Activated T-cell treated with anti-CD3 and anti-CD28 coated beads for 24 hours (primary cell): ENCODE measurements around the gene PKNOX2.

ENCODE experiments used
- DNase-seq: peaks from one replicate; pipeline ENCODE4 v3.0.0-alpha.2; 2020; ENCODE audit warnings: low read depth

The PKNOX2 gene

GRCh38 chr11:125263268-125263790 lies 98.8 kb downstream of the PKNOX2 start:
- no peak for DNase-seq

- no peak for DNase-seq
Observed at GRCh38 chr11:125264100-125265022, 99.8 kb downstream of the PKNOX2 start.

- DNase-seq: no peak
Observed at GRCh38 chr11:125267548-125267947, 103.0 kb downstream of the PKNOX2 start.

- DNase-seq: no peak
Observed at GRCh38 chr11:125268611-125269010, 104.1 kb downstream of the PKNOX2 start.

GRCh38 chr11:125270106-125270505 lies 105.6 kb downstream of the PKNOX2 start:
- DNase-seq: no peak

- DNase-seq: no peak
Observed at GRCh38 chr11:125270711-125271110, 106.2 kb downstream of the PKNOX2 start.

- no peak for DNase-seq
Observed at GRCh38 chr11:125271483-125272091, 107.0 kb downstream of the PKNOX2 start.

GRCh38 chr11:125272092-125272491 lies 107.5 kb downstream of the PKNOX2 start:
- no peak for DNase-seq

- no peak for DNase-seq
Observed at GRCh38 chr11:125272821-125273220, 108.3 kb downstream of the PKNOX2 start.

- no peak for DNase-seq
Observed at GRCh38 chr11:125273519-125274000, 109.0 kb downstream of the PKNOX2 start.

GRCh38 chr11:125274309-125274708 lies 109.8 kb downstream of the PKNOX2 start:
- no peak for DNase-seq

- no peak for DNase-seq
Observed at GRCh38 chr11:125274774-125275173, 110.2 kb downstream of the PKNOX2 start.

- DNase-seq: no peak
Observed at GRCh38 chr11:125275905-125276618, 111.5 kb downstream of the PKNOX2 start.

- no peak for DNase-seq
Observed at GRCh38 chr11:125276619-125276976, 112.0 kb downstream of the PKNOX2 start.

GRCh38 chr11:125279676-125280418 lies 115.3 kb downstream of the PKNOX2 start:
- no peak for DNase-seq

GRCh38 chr11:125280646-125281045 lies 116.1 kb downstream of the PKNOX2 start:
- DNase-seq: no peak

GRCh38 chr11:125281831-125282595 lies 117.5 kb downstream of the PKNOX2 start:
- DNase-seq: no peak

GRCh38 chr11:125282596-125282914 lies 118.0 kb downstream of the PKNOX2 start:
- DNase-seq: no peak

GRCh38 chr11:125284245-125284850 lies 119.8 kb downstream of the PKNOX2 start:
- no peak for DNase-seq

GRCh38 chr11:125285844-125286243 lies 121.3 kb downstream of the PKNOX2 start:
- DNase-seq: no peak

- no peak for DNase-seq
Observed at GRCh38 chr11:125286486-125286885, 121.9 kb downstream of the PKNOX2 start.
